ENCODE results near the gene SLC9A8.

DNA sequence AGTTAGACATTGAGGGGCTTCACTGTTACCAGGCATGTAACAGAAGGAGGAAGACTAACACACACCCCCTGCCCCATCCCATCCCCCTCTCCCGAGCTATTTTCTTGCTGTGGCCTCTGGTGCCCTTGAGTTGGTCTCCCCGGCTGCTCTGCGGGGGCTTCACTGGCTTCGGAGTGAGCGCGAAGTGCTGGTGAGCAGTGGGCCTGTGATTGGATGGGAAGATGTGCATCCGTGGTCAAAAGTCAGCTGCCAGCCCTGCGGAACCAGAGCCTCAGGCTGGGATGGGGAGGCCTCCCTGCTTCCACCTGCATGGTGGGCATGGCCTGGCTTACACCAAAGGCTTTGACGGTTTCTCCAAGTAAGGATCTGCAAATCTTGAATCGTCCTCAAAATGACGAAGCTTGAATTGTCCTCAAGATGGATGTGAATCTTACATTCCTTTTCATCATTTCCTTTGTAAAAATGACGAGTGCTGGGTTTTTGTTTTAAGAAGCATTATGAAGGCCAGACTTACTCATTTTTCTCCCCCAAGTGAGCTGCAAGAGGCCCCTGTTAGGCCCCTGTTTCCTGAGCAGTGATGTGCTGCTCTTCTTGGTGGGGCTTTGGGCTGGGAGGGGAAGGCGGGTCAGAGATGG, 79.0 kb downstream of the SLC9A8 start:
- TF ChIP-seq, protein P1, sequence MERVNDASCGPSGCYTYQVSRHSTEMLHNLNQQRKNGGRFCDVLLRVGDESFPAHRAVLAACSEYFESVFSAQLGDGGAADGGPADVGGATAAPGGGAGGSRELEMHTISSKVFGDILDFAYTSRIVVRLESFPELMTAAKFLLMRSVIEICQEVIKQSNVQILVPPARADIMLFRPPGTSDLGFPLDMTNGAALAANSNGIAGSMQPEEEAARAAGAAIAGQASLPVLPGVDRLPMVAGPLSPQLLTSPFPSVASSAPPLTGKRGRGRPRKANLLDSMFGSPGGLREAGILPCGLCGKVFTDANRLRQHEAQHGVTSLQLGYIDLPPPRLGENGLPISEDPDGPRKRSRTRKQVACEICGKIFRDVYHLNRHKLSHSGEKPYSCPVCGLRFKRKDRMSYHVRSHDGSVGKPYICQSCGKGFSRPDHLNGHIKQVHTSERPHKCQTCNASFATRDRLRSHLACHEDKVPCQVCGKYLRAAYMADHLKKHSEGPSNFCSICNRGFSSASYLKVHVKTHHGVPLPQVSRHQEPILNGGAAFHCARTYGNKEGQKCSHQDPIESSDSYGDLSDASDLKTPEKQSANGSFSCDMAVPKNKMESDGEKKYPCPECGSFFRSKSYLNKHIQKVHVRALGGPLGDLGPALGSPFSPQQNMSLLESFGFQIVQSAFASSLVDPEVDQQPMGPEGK (CRISPR knock-in tag; IDR thresholded peaks at IDR 0.05; ENCODE audit: borderline replicate concordance): no peak
- TF ChIP-seq TOX (CRISPR knock-in tag; IDR thresholded peaks at IDR 0.05; ENCODE audit: borderline replicate concordance): no peak

All from SK-N-SH treated with all-trans-retinoic acid at 6 μM for 48 hours (cell line).